ENCODE data around the gene MS4A4E.

DNA sequence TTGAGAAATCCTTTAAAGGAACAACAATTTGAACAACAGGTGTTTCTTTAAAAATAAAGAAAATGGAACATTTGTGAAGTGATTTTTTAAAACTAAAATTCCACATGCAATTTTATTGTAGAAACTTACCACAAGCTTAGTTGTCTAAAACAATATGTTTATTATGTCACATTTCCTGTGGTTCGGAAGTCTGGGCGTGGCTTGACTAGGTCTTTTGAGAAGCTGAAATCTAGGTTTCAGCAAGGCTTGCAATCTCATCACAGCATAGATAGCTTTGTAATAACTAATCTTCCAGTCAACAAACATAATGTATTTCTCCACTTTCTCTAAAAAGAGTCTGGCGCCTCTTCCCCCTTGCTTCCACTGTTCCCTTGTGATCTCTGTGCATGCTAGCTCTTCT, 87.0 kb downstream of the MS4A4E start:
- TF ChIP-seq, protein P1, sequence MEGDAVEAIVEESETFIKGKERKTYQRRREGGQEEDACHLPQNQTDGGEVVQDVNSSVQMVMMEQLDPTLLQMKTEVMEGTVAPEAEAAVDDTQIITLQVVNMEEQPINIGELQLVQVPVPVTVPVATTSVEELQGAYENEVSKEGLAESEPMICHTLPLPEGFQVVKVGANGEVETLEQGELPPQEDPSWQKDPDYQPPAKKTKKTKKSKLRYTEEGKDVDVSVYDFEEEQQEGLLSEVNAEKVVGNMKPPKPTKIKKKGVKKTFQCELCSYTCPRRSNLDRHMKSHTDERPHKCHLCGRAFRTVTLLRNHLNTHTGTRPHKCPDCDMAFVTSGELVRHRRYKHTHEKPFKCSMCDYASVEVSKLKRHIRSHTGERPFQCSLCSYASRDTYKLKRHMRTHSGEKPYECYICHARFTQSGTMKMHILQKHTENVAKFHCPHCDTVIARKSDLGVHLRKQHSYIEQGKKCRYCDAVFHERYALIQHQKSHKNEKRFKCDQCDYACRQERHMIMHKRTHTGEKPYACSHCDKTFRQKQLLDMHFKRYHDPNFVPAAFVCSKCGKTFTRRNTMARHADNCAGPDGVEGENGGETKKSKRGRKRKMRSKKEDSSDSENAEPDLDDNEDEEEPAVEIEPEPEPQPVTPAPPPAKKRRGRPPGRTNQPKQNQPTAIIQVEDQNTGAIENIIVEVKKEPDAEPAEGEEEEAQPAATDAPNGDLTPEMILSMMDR (IDR thresholded peaks at IDR 0.05; ENCODE audit: low read depth, low read length, poor library complexity, severe bottlenecking) = no peak
- TF ChIP-seq EZH2phosphoT487 (IDR thresholded peaks at IDR 0.05; ENCODE audit: borderline replicate concordance, low read length) = no peak

All from DOHH2 (cell line).